Kidney capillary endothelial cell (primary cell): ENCODE measurements around the gene FBXO33.

Experiments
- DNase-seq: peaks from one replicate; pipeline ENCODE4 v3.0.0-alpha.2; 2018; ENCODE audit warnings: low spot score

The FBXO33 gene, protein sequence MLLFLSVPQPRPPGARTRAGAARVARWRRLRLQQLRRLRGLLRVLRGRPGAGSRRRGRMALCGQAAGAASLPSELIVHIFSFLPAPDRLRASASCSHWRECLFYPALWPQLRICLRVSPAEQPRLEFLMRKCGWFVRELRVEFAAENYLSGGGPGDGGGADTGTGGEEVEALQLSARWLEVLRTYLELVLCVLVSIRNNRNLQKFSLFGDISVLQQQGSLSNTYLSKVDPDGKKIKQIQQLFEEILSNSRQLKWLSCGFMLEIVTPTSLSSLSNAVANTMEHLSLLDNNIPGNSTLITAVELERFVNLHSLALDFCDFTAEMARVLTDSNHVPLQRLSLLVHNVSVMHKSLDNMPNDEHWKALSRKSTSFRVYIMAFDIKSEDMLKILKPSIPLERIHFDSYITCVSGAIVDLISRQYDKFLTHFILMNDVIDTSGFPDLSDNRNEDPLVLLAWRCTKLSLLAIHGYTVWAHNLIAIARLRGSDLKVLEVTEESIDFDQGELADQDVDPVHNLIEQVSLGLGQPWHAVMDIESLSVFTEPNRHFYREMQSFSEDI

GRCh38 chr14:39432179-39432618, at the start of gene FBXO33:
TSS of gene FBXO33 (minus strand) at chr14:39432433. CDS start at chr14:39432162, 271 bp downstream.
- peak; percentile 93 for DNase-seq

GRCh38 chr14:39474416-39474911, 42.2 kb upstream of the FBXO33 start:
- no peak for DNase-seq

GRCh38 chr14:39472078-39472477, 39.8 kb upstream of the FBXO33 start:
- DNase-seq, result no peak

- DNase-seq, result peak; percentile 1
Observed at GRCh38 chr14:39469094-39469710, 37.0 kb upstream of the FBXO33 start.

GRCh38 chr14:39467889-39468524, 35.8 kb upstream of the FBXO33 start:
- DNase-seq, result no peak

- no peak for DNase-seq
Observed at GRCh38 chr14:39459795-39460478, 27.7 kb upstream of the FBXO33 start.

DNA sequence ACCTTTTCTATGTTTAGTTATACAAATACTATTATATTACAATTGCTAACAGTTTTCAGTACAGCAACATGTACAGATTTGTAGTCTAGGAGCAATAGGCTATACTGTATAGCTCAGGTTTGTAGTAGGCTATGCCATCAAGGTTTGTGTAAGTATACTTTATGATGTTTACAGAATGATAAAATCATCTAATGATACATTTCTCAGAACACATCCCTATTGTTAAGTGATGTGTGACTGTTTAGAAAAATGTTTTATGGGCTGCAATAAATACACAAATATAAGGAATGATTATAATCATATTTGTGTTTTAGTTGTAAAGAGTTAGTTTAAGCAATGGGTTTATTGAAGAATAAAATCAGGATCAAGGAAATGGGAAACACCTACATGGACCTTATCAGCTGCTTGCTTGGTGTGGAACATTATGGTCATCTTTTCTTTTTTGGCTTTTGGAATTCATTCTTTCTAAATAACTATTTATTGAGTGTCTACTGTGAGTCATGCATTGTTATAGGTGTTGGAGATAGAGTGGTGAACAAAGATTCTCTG, 24.5 kb upstream of the FBXO33 start:
- no peak for DNase-seq

DNA sequence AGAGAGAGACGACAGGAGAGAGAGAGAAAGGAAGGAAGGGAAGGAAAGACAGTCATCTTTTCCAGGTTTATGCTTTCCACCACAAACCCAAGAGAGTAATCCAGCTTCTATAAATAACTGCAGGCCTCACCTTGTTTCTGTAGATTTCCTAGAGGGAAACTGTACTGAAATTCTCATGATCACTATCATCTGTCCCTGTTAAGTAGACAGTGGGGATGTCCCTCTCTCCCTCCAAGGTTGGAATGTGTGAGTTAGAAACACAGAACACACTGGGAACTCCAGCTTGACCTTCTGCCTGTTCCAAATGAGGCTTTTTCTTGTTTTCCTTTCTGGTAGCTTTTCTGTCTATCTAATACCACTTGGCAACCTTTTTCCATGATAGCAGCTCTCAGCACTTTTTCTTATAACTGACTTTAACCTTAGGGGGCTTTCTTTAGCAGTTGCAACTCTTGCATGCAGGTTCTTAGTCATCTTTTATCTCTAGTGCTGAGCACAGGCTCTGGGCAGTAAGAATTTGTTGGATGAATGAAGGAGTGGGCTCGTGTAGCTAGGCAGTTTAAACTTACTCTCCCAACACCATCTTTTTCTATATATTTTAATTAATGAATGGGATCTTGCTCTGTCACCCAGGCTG, 22.8 kb upstream of the FBXO33 start:
- DNase-seq, result no peak

- no peak for DNase-seq
Observed at GRCh38 chr14:39452680-39453079, 20.4 kb upstream of the FBXO33 start.

DNA sequence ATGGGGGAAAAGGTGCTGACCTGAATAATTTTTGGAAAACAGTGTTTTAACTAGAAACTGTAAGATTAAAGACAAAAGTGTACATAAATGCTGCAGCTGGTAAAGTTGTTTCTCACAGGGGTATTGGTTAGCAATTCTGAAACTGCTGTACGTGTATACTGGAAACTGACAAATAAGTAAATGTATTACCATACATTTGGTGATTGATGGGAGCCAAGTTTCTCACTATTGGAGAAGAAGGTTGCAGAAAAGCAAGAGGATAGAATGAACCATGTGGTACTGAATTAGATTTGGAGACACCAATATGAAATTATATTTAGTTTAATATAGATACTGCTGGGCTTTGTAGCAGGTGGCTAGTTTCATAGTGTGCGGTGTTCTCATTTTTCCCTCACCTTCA, 19.6 kb upstream of the FBXO33 start:
- DNase-seq, result no peak

DNA sequence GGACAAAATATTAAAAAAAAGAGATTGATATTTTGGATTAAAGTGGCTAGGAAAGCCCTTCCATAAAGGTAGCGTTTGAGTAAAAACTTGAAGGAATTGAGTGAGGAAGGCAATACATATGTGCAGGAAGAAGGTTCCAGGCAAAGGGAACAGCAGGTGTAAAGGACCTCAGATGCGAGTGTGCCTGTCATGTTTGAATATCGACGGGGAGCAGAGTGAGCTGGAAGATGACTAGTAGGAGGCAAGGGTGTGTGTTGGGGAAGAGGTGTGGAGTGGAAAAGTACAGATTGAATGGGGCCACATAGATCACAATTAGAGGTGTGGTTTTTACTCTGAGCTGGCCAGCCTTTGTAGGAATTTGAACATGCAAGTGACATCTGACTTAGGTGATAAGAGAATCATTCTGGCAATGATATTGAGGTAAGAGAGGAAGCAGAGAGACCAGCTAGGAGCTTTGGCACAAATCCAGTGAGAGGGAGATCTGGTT, 15.0 kb upstream of the FBXO33 start:
- DNase-seq, result no peak

GRCh38 chr14:39446131-39446744, 14.0 kb upstream of the FBXO33 start:
- DNase-seq, result no peak

DNA sequence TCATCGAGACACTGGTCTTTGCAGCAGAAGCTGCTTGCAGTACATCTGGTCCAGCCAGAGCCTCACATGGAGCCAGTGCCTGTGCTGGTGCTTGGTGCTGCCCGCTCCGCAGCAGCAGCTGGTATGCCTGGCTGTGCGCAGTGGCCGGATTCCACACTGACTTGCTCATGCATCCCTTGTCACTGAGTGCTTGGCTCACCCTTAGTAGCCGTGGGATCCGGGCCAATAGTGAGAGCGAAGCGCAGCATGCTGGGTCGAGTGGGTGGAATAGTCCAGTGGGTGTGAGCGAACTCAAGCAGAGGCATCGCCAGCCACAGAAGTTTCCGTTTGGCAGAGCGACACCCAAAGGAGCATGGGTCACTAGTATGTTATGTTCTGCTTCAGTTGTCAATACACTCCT, 10.1 kb upstream of the FBXO33 start:
- no peak for DNase-seq

- DNase-seq, result no peak
Observed at GRCh38 chr14:39441805-39442204, 9.6 kb upstream of the FBXO33 start.

GRCh38 chr14:39440975-39441374, 8.7 kb upstream of the FBXO33 start:
- DNase-seq, result no peak

DNA sequence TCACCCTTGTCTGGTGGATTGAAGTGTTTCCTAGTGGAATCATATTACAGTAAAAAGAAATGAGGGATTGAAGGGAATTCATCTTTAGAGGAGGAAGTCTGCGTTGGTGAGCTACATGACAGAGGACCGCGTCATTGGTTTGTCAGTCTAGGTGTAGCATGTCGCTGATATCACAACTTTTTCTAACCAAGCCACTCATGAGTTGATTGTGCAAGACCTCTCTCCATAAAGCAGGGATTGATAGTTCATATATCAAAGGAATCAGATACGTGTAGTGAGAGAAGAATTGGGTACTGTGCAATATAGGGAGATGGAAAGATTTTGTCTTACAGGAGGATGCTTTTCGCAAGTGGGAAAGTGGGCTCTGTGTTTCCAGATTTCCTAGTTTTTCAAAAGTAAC, 3.0 kb upstream of the FBXO33 start:
- DNase-seq, result no peak

- DNase-seq, result no peak
Observed at GRCh38 chr14:39434401-39434800, 2.2 kb upstream of the FBXO33 start.

DNA sequence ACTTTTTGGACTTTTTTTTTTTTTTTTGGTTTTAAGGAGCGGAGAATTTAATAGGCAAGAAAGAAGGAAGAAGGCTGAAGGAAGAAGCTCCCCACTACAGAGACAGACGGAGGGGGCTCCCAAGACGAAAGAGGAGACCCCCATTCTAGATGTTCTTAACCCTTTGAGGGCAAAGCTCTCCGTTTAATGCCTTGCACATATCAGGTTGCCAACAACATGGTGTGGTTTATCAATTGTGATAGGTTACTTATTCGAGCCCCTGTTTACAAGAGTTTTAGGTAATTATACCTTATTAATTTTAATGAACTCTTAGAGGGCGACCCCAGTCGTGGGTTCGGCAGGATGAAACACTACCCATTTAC, 1.2 kb upstream of the FBXO33 start:
- no peak for DNase-seq

- peak; percentile 38 for DNase-seq
Observed at GRCh38 chr14:39432619-39433451, 602 bp upstream of the FBXO33 start.
